H1 (cell line): ENCODE results near the gene GAS7. TPM values are rescaled to one million over a fixed set of nuclear protein-coding genes. Genes with fewer than 3 reads are reported as not detected.

Experiments used
- CTCF ChIA-PET: fragments of 300-600 bp; sonication (Branson Sonifier 250); formaldehyde crosslinking; loops from one replicate; lab custom pipeline; 2021; ENCODE audit not compliant: partially characterized antibody; lab: Charles Lee
- POLR2A ChIA-PET: fragments of 300-600 bp; sonication (Branson Sonifier 250); formaldehyde crosslinking; loops from one replicate; lab custom pipeline; 2021; ENCODE audit warnings: inconsistent platforms; ENCODE audit not compliant: partially characterized antibody; lab: Charles Lee
- DNase-seq, 2 experiments: peaks; one replicate each; pipeline versions ENCODE4 v3.0.0 to v3.0.0-alpha.2; 2010 to 2022; ENCODE audit warnings: low spot score in 2 of 2, low read depth in 1 of 2, mixed read lengths in 1 of 2
- FAIRE-seq: peaks from 2 replicates; lab custom pipeline; 2011; peaks lifted over from hg19 to GRCh38; lab: Jason Lieb, UNC
- H2AFZ ChIP-seq: 2 replicates; pipeline ENCODE4 v1.8.1; 2012; ENCODE audit warnings: low read length, inconsistent platforms
- H2AK5ac ChIP-seq: 2 replicates; pipeline ENCODE4 v1.6.1; 2013; ENCODE audit warnings: low read depth, low read length
- H2BK120ac ChIP-seq: replicated peaks from 2 replicates; pipeline ENCODE3; 2013; ENCODE audit warnings: low read depth, low read length, inconsistent platforms
- H2BK12ac ChIP-seq: 2 replicates; pipeline ENCODE4 v1.6.1; 2013; ENCODE audit warnings: low read depth, low read length
- H2BK15ac ChIP-seq: 2 replicates; pipeline ENCODE4 v1.6.1; 2013; ENCODE audit warnings: low read length
- H2BK20ac ChIP-seq: 2 replicates; pipeline ENCODE4 v1.6.1; 2013; ENCODE audit warnings: low read length
- H2BK5ac ChIP-seq: 2 replicates; pipeline ENCODE4 v1.6.1; 2013; ENCODE audit warnings: low read depth, low read length
- H3K14ac ChIP-seq: 2 replicates; pipeline ENCODE4 v1.6.1; 2013; ENCODE audit warnings: inconsistent platforms; ENCODE audit not compliant: insufficient read length
- H3K18ac ChIP-seq: 2 replicates; pipeline ENCODE4 v1.6.1; 2013; ENCODE audit warnings: low read length; ENCODE audit errors: extremely low read depth
- H3K23ac ChIP-seq: 2 replicates; pipeline ENCODE4 v1.6.1; 2013; ENCODE audit warnings: inconsistent platforms; ENCODE audit not compliant: insufficient read length
- H3K23me2 ChIP-seq: 2 replicates; pipeline ENCODE4 v1.6.1; 2013; ENCODE audit warnings: low read depth, low read length
- H3K27ac ChIP-seq: 2 replicates; pipeline ENCODE4 v1.6.1; 2011; ENCODE audit warnings: low read depth, low read length, inconsistent platforms
- H3K27me3 ChIP-seq, 4 experiments: replicated peaks in 1 of 4; 1 replicate in 1 of 4; 2 replicates in 3 of 4; pipeline versions ENCODE4 v1.6.1 to v1.8.1; 2011 to 2013; ENCODE audit warnings: low read length in 3 of 4, mild to moderate bottlenecking in 3 of 4, inconsistent platforms in 2 of 4, mixed read lengths in 2 of 4, moderate library complexity in 1 of 4; ENCODE audit not compliant: control insufficient read depth in 3 of 4, insufficient read depth in 3 of 4; ENCODE audit errors: extremely low read depth in 1 of 4
- H3K36me3 ChIP-seq, 4 experiments: 2 replicates each; pipeline versions ENCODE4 v1.6.1 to v1.8.1; 2011 to 2013; ENCODE audit warnings: mild to moderate bottlenecking in 4 of 4, low read length in 3 of 4, moderate library complexity in 2 of 4, control low read depth in 1 of 4, inconsistent platforms in 1 of 4; ENCODE audit not compliant: insufficient read depth in 4 of 4, control insufficient read depth in 2 of 4
- H3K4ac ChIP-seq: replicated peaks from 2 replicates; pipeline ENCODE3; 2013; ENCODE audit warnings: low read length, low read depth, mixed read lengths, inconsistent platforms; ENCODE audit not compliant: insufficient read length
- H3K4me1 ChIP-seq, 4 experiments: replicated peaks in 1 of 4; 1 replicate in 1 of 4; 2 replicates in 3 of 4; pipeline versions ENCODE4 v1.6.1 to v1.8.1; 2011 to 2013; ENCODE audit warnings: low read length in 3 of 4, inconsistent platforms in 2 of 4, mixed read lengths in 1 of 4; ENCODE audit not compliant: insufficient read depth in 4 of 4, control insufficient read depth in 3 of 4
- H3K4me2 ChIP-seq, 2 experiments: 2 replicates each; pipeline versions ENCODE4 v1.6.1 to v1.8.1; 2011 to 2013; ENCODE audit warnings: low read depth in 2 of 2, low read length in 2 of 2, control low read depth in 1 of 2, inconsistent platforms in 1 of 2, mild to moderate bottlenecking in 1 of 2; ENCODE audit not compliant: insufficient read depth in 1 of 2
- H3K4me3 ChIP-seq, 4 experiments: fragments of 200-600, 300-600 bp in 1 of 4; sonication (generic), shearing (Covaris generic), sonication (Bioruptor Twin) in 1 of 4; 2 replicates each; pipeline versions ENCODE4 v1.5.1 to v1.8.1; 2011 to 2016; ENCODE audit warnings: low read length in 4 of 4, low read depth in 3 of 4, control low read depth in 2 of 4, inconsistent platforms in 2 of 4, mild to moderate bottlenecking in 2 of 4, mixed read lengths in 1 of 4, moderate library complexity in 1 of 4; ENCODE audit not compliant: insufficient read depth in 2 of 4; ENCODE audit errors: extremely low read depth in 1 of 4
- H3K56ac ChIP-seq: replicated peaks from 2 replicates; pipeline ENCODE3; 2013; ENCODE audit warnings: low read depth, mild to moderate bottlenecking, mixed read lengths, low read length, inconsistent platforms; ENCODE audit not compliant: insufficient read length
- H3K79me1 ChIP-seq: 2 replicates; pipeline ENCODE4 v1.6.1; 2013; ENCODE audit warnings: low read depth, low read length, control low read depth
- H3K79me2 ChIP-seq, 2 experiments: 2 replicates each; pipeline versions ENCODE4 v1.6.1 to v1.8.1; 2012 to 2013; ENCODE audit warnings: low read length in 2 of 2, mild to moderate bottlenecking in 2 of 2, inconsistent platforms in 1 of 2; ENCODE audit not compliant: insufficient read depth in 2 of 2, control insufficient read depth in 1 of 2
- H3K9ac ChIP-seq, 4 experiments: replicated peaks in 1 of 4; 1 replicate in 1 of 4; 2 replicates in 3 of 4; pipeline versions ENCODE4 v1.6.1 to v1.8.1; 2011 to 2013; ENCODE audit warnings: low read depth in 3 of 4, low read length in 3 of 4, control low read depth in 2 of 4, mild to moderate bottlenecking in 2 of 4, moderate library complexity in 2 of 4, inconsistent platforms in 1 of 4; ENCODE audit errors: extremely low read depth in 1 of 4
- H3K9me3 ChIP-seq, 2 experiments: 2 replicates each; pipeline versions ENCODE4 v1.6.1 to v1.8.1; 2012 to 2013; ENCODE audit warnings: mild to moderate bottlenecking in 2 of 2, moderate library complexity in 2 of 2, control low read depth in 1 of 2, inconsistent platforms in 1 of 2, low read depth in 1 of 2, low read length in 1 of 2, mixed read lengths in 1 of 2; ENCODE audit not compliant: insufficient read depth in 2 of 2
- H4K20me1 ChIP-seq, 2 experiments: replicated peaks in 1 of 2; 2 replicates each; pipeline versions ENCODE3 to v1.8.1; 2011 to 2013; ENCODE audit warnings: inconsistent platforms in 2 of 2, low read length in 2 of 2, mild to moderate bottlenecking in 1 of 2; ENCODE audit not compliant: insufficient read depth in 2 of 2, control insufficient read depth in 1 of 2
- H4K5ac ChIP-seq: 2 replicates; pipeline ENCODE4 v1.6.1; 2013; ENCODE audit warnings: low read length, low read depth, mixed read lengths, inconsistent platforms; ENCODE audit not compliant: insufficient read length
- H4K8ac ChIP-seq: 2 replicates; pipeline ENCODE4 v1.8.0; 2013; ENCODE audit warnings: mild to moderate bottlenecking, moderate library complexity, low read length, inconsistent platforms; ENCODE audit not compliant: insufficient read depth; ENCODE audit errors: extremely low read depth
- H4K91ac ChIP-seq: replicated peaks from 2 replicates; pipeline ENCODE3; 2013; ENCODE audit warnings: low read length, mixed read lengths, inconsistent platforms; ENCODE audit not compliant: insufficient read length
- ASH2L ChIP-seq: fragments of 200-600, 300-600 bp; sonication (generic); IDR thresholded peaks from one replicate; pipeline ENCODE4 v1.7.1; 2017; ENCODE audit warnings: low read length
- EGR1 ChIP-seq: IDR thresholded peaks from 2 replicates; pipeline ENCODE4 v1.6.1; 2011; ENCODE audit warnings: low read depth, low read length, borderline replicate concordance
- EP300 ChIP-seq, 2 experiments: IDR thresholded peaks; 1 replicate in 1 of 2; 2 replicates in 1 of 2; pipeline ENCODE4 v1.6.1; 2011 to 2012; ENCODE audit warnings: low read depth in 2 of 2, low read length in 2 of 2, mild to moderate bottlenecking in 2 of 2, borderline replicate concordance in 1 of 2, inconsistent platforms in 1 of 2, moderate library complexity in 1 of 2
- HDAC2 ChIP-seq, 2 experiments: fragments of 300-600 bp in 1 of 2; sonication (generic) in 1 of 2; IDR thresholded peaks; 2 replicates each; pipeline ENCODE4 v1.6.1; 2011 to 2012; ENCODE audit warnings: low read depth in 2 of 2, low read length in 2 of 2, mild to moderate bottlenecking in 2 of 2, moderate library complexity in 2 of 2, borderline replicate concordance in 1 of 2, inconsistent platforms in 1 of 2
- MAFK ChIP-seq: IDR thresholded peaks from 2 replicates; pipeline ENCODE4 v1.6.1; 2012; ENCODE audit warnings: low read depth, mild to moderate bottlenecking, improper control_type of control experiment, low read length
- POLR2AphosphoS5 ChIP-seq: IDR thresholded peaks from 2 replicates; pipeline ENCODE4 v1.6.1; 2011; ENCODE audit warnings: low read depth, low read length
- SIN3A ChIP-seq, 2 experiments: IDR thresholded peaks in 1 of 2; conservative IDR thresholded peaks in 1 of 2; 2 replicates each; pipeline ENCODE4 v1.6.1; 2011 to 2012; ENCODE audit warnings: low read length in 2 of 2, improper control_type of control experiment in 1 of 2, low read depth in 1 of 2, mild to moderate bottlenecking in 1 of 2
- WGBS, 2 experiments: shearing (Covaris generic) in 1 of 2; methylation state at CpG; one replicate each; pipeline versions ENCODE4 v1.1.6 to v1.1.7; 2013 to 2015; ENCODE audit warnings: low lambda C conversion rate in 2 of 2, mixed read lengths in 2 of 2, inconsistent platforms in 1 of 2, low coverage in 1 of 2, missing lambda C conversion rate in 1 of 2; ENCODE audit not compliant: insufficient replicate concordance in 2 of 2, insufficient coverage in 1 of 2, insufficient read length in 1 of 2; ENCODE audit errors: extremely low coverage in 1 of 2, missing lambda C conversion rate in 1 of 2; 5-methylcytosine and 5-hydroxymethylcytosine counted together
- polyA plus RNA-seq, 7 experiments: library from polyadenylated mRNA; depleted of rRNA in 3 of 7; stranded (reverse) in 5 of 7; unstranded in 2 of 7; fragments of >200 nt in 5 of 7; fragments of 200-250 nt in 2 of 7; gene quantifications; 1 replicate in 5 of 7; 2 replicates in 1 of 7; 4 replicates in 1 of 7; pipeline versions ENCODE4 v1.2.1 to v1.2.3, GENCODE V29; 2011 to 2013; ENCODE audit warnings: missing spikeins in 2 of 7, mixed read lengths in 2 of 7
- total RNA-seq: library from RNA; stranded (reverse); fragmentation: NEBNext Ultra II Directional; extraction: Animal tissue kit (Norgen Biotek cat#: 25700); gene quantifications from 2 replicates; pipeline ENCODE4 v1.2.1, GENCODE V29; 2021
- TF ChIP-seq, protein P1 (sequence below), 3 experiments: IDR thresholded peaks; 1 replicate in 2 of 3; 2 replicates in 1 of 3; pipeline versions ENCODE4 v1.5.1 to v1.6.1; 2011; ENCODE audit warnings: low read length in 3 of 3, mild to moderate bottlenecking in 3 of 3, inconsistent platforms in 2 of 3, low read depth in 1 of 3, moderate library complexity in 1 of 3; ENCODE audit not compliant: insufficient read depth in 1 of 3; ENCODE audit errors: control extremely low read depth in 1 of 3
- TF ChIP-seq, protein P2 (sequence below): IDR thresholded peaks from 2 replicates; pipeline ENCODE4 v1.6.1; 2012; ENCODE audit warnings: low read length, inconsistent platforms

GAS7 gene
- total and polyA plus RNA-seq, 2 of the 8 experiments (the other 6 are each of a cell fraction or from before 2014, with no cell fraction given), result 5.0 to 14.5 TPM

DNA sequence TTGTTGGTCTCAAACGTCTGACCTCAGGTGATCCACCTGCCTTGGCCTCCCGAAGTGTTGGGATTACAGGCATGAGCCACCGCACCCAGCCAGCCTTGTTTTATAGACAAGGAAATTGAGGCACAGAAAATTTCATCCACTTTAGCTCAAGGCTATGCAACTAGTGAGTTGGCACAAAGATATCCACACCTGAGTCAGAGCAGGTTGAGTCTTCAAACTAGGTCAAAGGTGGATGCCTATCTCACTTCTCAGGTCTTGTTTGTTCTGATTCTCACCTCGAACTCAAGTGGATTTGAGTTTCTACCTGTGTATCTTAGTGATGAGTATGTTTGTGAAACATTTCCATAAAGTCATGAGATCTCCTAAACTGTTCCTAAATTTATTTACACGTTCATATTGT lies 35.6 kb upstream of the GAS7 start:
- no peak overlapping the region for H4K8ac ChIP-seq
- H3K36me3 ChIP-seq, result no peaks in the 10 kb centered on the region
- H3K79me2 ChIP-seq, result no peaks in the 10 kb centered on the region
- no peak overlapping the region for H2BK5ac ChIP-seq
- no peak overlapping the region for H3K14ac ChIP-seq
- no peak overlapping the region for H3K4ac ChIP-seq
- 0 out of 2 replicates have a peak, but pooled peaks cover 2% of the 10 kb centered on the region for H3K23me2 ChIP-seq
- no peaks in the 10 kb centered on the region for H3K4me1 ChIP-seq
- no peak overlapping the region for H2BK120ac ChIP-seq
- H2BK20ac ChIP-seq, result no peak overlapping the region
- H3K9ac ChIP-seq, result no peak overlapping the region
- H2AFZ ChIP-seq, result no peak overlapping the region
- no peak overlapping the region for H2BK12ac ChIP-seq
- H3K18ac ChIP-seq, result no peak overlapping the region
- FAIRE-seq (no peak), DNase-seq (no peak)
- ChIA-PET POLR2A (no interaction called here), CTCF (interaction anchor here (0.6 to 1.4 kb wide), 2 partner anchors 309 to 319 kb away, joined by 4 to 6 read pairs; no protein-coding TSS in a partner anchor)
- H3K27me3 ChIP-seq, result no peaks in the 10 kb centered on the region
- WGBS, 2 experiments, result 90% methylated on average over 5 of the region's 5 CpGs; no CpG with 5 or more reads in 1 of the 2 experiments
- no peak overlapping the region for H2AK5ac ChIP-seq
- H3K27ac ChIP-seq, result no peak overlapping the region
- H4K5ac ChIP-seq, result no peak overlapping the region
- no peaks in the 10 kb centered on the region for H3K79me1 ChIP-seq
- peaks cover 0 to 1% of the 10 kb centered on the region in 2 experiments for H4K20me1 ChIP-seq
- H4K91ac ChIP-seq, result no peak overlapping the region
- H3K9me3 ChIP-seq, result no peaks in the 10 kb centered on the region; a peak in 1 of 4 replicates
- H2BK15ac ChIP-seq, result no peak overlapping the region
- no peak overlapping the region for H3K23ac ChIP-seq
- H3K4me3 ChIP-seq, result no peak overlapping the region
- no peak overlapping the region for H3K56ac ChIP-seq
- H3K4me2 ChIP-seq, result no peak overlapping the region
- TF ChIP-seq SIN3A (conservative IDR thresholded peaks at IDR 0.05 in 1 of 2, IDR thresholded peaks at IDR 0.05 in 1 of 2; ENCODE audit: low read depth in 1 of 2, low read length in 2 of 2) (no peak), HDAC2 (IDR thresholded peaks at IDR 0.05; ENCODE audit: borderline replicate concordance in 1 of 2, low read depth in 2 of 2, low read length in 2 of 2) (no peak), POLR2AphosphoS5 (no peak), EP300 (IDR thresholded peaks at IDR 0.05; ENCODE audit: borderline replicate concordance in 1 of 2, low read depth in 2 of 2, low read length in 2 of 2) (no peak), EGR1 (no peak), MAFK (no peak), ASH2L (no peak)
- TF ChIP-seq, protein P1, sequence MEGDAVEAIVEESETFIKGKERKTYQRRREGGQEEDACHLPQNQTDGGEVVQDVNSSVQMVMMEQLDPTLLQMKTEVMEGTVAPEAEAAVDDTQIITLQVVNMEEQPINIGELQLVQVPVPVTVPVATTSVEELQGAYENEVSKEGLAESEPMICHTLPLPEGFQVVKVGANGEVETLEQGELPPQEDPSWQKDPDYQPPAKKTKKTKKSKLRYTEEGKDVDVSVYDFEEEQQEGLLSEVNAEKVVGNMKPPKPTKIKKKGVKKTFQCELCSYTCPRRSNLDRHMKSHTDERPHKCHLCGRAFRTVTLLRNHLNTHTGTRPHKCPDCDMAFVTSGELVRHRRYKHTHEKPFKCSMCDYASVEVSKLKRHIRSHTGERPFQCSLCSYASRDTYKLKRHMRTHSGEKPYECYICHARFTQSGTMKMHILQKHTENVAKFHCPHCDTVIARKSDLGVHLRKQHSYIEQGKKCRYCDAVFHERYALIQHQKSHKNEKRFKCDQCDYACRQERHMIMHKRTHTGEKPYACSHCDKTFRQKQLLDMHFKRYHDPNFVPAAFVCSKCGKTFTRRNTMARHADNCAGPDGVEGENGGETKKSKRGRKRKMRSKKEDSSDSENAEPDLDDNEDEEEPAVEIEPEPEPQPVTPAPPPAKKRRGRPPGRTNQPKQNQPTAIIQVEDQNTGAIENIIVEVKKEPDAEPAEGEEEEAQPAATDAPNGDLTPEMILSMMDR (IDR thresholded peaks at IDR 0.05; ENCODE audit: control extremely low read depth in 1 of 3, insufficient read depth in 1 of 3, low read depth in 1 of 3, low read length in 3 of 3), result no peak
- TF ChIP-seq, protein P2, sequence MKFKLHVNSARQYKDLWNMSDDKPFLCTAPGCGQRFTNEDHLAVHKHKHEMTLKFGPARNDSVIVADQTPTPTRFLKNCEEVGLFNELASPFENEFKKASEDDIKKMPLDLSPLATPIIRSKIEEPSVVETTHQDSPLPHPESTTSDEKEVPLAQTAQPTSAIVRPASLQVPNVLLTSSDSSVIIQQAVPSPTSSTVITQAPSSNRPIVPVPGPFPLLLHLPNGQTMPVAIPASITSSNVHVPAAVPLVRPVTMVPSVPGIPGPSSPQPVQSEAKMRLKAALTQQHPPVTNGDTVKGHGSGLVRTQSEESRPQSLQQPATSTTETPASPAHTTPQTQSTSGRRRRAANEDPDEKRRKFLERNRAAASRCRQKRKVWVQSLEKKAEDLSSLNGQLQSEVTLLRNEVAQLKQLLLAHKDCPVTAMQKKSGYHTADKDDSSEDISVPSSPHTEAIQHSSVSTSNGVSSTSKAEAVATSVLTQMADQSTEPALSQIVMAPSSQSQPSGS, result no peak
